Endothelial cell of umbilical vein (primary cell): Measurements from ENCODE around the gene JAZF1. TPM values are rescaled to one million over a fixed set of nuclear protein-coding genes. Genes with fewer than 3 reads are reported as not detected.

Source experiments
- BruUV-seq: library from RNA; stranded (reverse); fragments of 400-500 nt; replicated peaks from 2 replicates; lab custom pipeline; 2021; lab: Mats Ljungman, UMichigan
- CTCF ChIA-PET: fragments of 300-600, 350-600 bp; sonication (Branson Sonifier 250); formaldehyde crosslinking; loops from one replicate; lab custom pipeline; 2021; ENCODE audit warnings: antibody characterized with exemption, inconsistent platforms; lab: Charles Lee
- POLR2A ChIA-PET: fragments of 300-600, 350-600 bp; sonication (Branson Sonifier 250); formaldehyde crosslinking; loops from one replicate; lab custom pipeline; 2021; ENCODE audit warnings: antibody characterized with exemption, inconsistent platforms; lab: Charles Lee
- DNase-seq: peaks from one replicate; pipeline ENCODE4 v3.0.0-alpha.2; 2011; ENCODE audit warnings: low read depth, low spot score
- FAIRE-seq: peaks from 2 replicates; lab custom pipeline; 2011; peaks lifted over from hg19 to GRCh38; lab: Jason Lieb, UNC
- H2AFZ ChIP-seq: 2 replicates; pipeline ENCODE4 v1.6.0; 2012; ENCODE audit warnings: low read depth, low read length, control low read depth, inconsistent platforms
- H3K27ac ChIP-seq: 2 replicates; pipeline ENCODE4 v1.5.1; 2011; ENCODE audit warnings: low read depth, mild to moderate bottlenecking, control low read depth, low read length, moderate library complexity; ENCODE audit not compliant: insufficient read depth
- H3K27me3 ChIP-seq, 2 experiments: 2 replicates each; pipeline versions ENCODE4 v1.6.0 to v1.6.1; 2011; ENCODE audit warnings: low read length in 2 of 2, mixed read lengths in 1 of 2; ENCODE audit not compliant: control insufficient read depth in 2 of 2, insufficient read depth in 2 of 2
- H3K36me3 ChIP-seq, 2 experiments: 2 replicates in 1 of 2; 3 replicates in 1 of 2; pipeline ENCODE4 v1.5.1; 2011; ENCODE audit warnings: low read length in 2 of 2, mild to moderate bottlenecking in 1 of 2, moderate library complexity in 1 of 2; ENCODE audit not compliant: control insufficient read depth in 2 of 2, insufficient read depth in 2 of 2; ENCODE audit errors: extremely low read depth in 1 of 2
- H3K4me1 ChIP-seq: 3 replicates; pipeline ENCODE4 v1.5.1; 2011; ENCODE audit warnings: mild to moderate bottlenecking, low read length; ENCODE audit not compliant: control insufficient read depth, insufficient read depth; ENCODE audit errors: extremely low read depth
- H3K4me2 ChIP-seq: 2 replicates; pipeline ENCODE4 v1.6.1; 2011; ENCODE audit warnings: low read length, control low read depth, mixed read lengths; ENCODE audit not compliant: insufficient read depth
- H3K4me3 ChIP-seq, 3 experiments: fragments of 200-600 bp in 1 of 3; sonication (generic), shearing (Covaris generic) in 1 of 3; replicated peaks in 1 of 3; 2 replicates each; pipeline ENCODE4 v1.5.1; 2011 to 2016; ENCODE audit warnings: control low read depth in 3 of 3, low read length in 3 of 3, mild to moderate bottlenecking in 2 of 3, inconsistent platforms in 1 of 3, low read depth in 1 of 3, moderate library complexity in 1 of 3; ENCODE audit not compliant: insufficient read depth in 1 of 3
- H3K79me2 ChIP-seq: 2 replicates; pipeline ENCODE4 v1.6.0; 2012; ENCODE audit warnings: low read length, inconsistent platforms; ENCODE audit not compliant: control insufficient read depth, insufficient read depth
- H3K9ac ChIP-seq: replicated peaks from 2 replicates; pipeline ENCODE3; 2011; ENCODE audit warnings: low read length, control low read depth; ENCODE audit not compliant: insufficient read depth; ENCODE audit errors: extremely low read depth
- H3K9me1 ChIP-seq: replicated peaks from 3 replicates; pipeline ENCODE4 v1.6.0; 2011; ENCODE audit warnings: mild to moderate bottlenecking, low read length; ENCODE audit not compliant: control insufficient read depth, insufficient read depth; ENCODE audit errors: extremely low read depth
- H3K9me3 ChIP-seq: replicated peaks from 2 replicates; pipeline ENCODE4 v1.5.1; 2012; ENCODE audit warnings: low read length, inconsistent platforms; ENCODE audit not compliant: control insufficient read depth, insufficient read depth
- H4K20me1 ChIP-seq: replicated peaks from 2 replicates; pipeline ENCODE3; 2011; ENCODE audit warnings: mild to moderate bottlenecking, low read length; ENCODE audit not compliant: control insufficient read depth, insufficient read depth; ENCODE audit errors: extremely low read depth
- CTCF ChIP-seq, 2 donors: IDR thresholded peaks; 1 replicate in 1 of 2; 2 replicates in 1 of 2; pipeline ENCODE4 v1.5.1; 2011; ENCODE audit warnings: low read length in 2 of 2, mild to moderate bottlenecking in 2 of 2, moderate library complexity in 2 of 2, control low read depth in 1 of 2, inconsistent platforms in 1 of 2, low read depth in 1 of 2; ENCODE audit not compliant: insufficient read depth in 1 of 2; ENCODE audit errors: extremely low read depth in 1 of 2
- EZH2 ChIP-seq: IDR thresholded peaks from 2 replicates; pipeline ENCODE4 v1.6.1; 2012; ENCODE audit warnings: borderline replicate concordance, low read depth, mild to moderate bottlenecking, moderate library complexity, low read length, inconsistent platforms; ENCODE audit not compliant: severe bottlenecking
- FOS ChIP-seq: IDR thresholded peaks from 2 replicates; pipeline ENCODE4 v1.6.1; 2011; ENCODE audit warnings: mild to moderate bottlenecking, low read length, moderate library complexity, borderline replicate concordance; ENCODE audit not compliant: insufficient read depth
- GATA2 ChIP-seq: IDR thresholded peaks from 2 replicates; pipeline ENCODE4 v1.7.0; 2011; ENCODE audit warnings: low read depth, mild to moderate bottlenecking, moderate library complexity, mixed read lengths, low read length; ENCODE audit not compliant: insufficient read length, insufficient read depth
- JUN ChIP-seq: IDR thresholded peaks from 2 replicates; pipeline ENCODE4 v1.6.1; 2011; ENCODE audit warnings: borderline replicate concordance, low read depth; ENCODE audit not compliant: insufficient read length, insufficient read depth
- MAX ChIP-seq: IDR thresholded peaks from 2 replicates; pipeline ENCODE4 v1.6.1; 2011; ENCODE audit not compliant: insufficient read depth, insufficient read length
- MYC ChIP-seq: IDR thresholded peaks from one replicate; pipeline ENCODE4 v1.6.1; 2011; ENCODE audit warnings: mild to moderate bottlenecking, low read depth, low read length
- POLR2A ChIP-seq: IDR thresholded peaks from 2 replicates; pipeline ENCODE4 v1.6.1; 2012; ENCODE audit warnings: low read depth, mild to moderate bottlenecking, control low read depth, low read length
- POLR2AphosphoS5 ChIP-seq: IDR thresholded peaks from 2 replicates; pipeline ENCODE4 v1.6.1; 2012; ENCODE audit warnings: low read depth, mild to moderate bottlenecking, control low read depth, low read length, moderate library complexity; ENCODE audit not compliant: insufficient read depth
- dilution Hi-C: fragments of 300-500 bp; cut with MboI; formaldehyde crosslinking; loops from one replicate; pipeline ENCODE4 v1.15.0; 2019; ENCODE audit warnings: low sequenced_read_pairs; ENCODE audit not compliant: extremely low pct_ligation_motif_present
- intact Hi-C: fragments of 100-400 bp; cut with micrococcal nuclease; formaldehyde crosslinking; loops from one replicate; pipeline ENCODE4 v1.10.0; 2022
- polyA plus RNA-seq, 4 experiments: library from polyadenylated mRNA; depleted of rRNA in 3 of 4; stranded (reverse) in 3 of 4; unstranded in 1 of 4; fragments of >200 nt; gene quantifications; 2 replicates each; pipeline versions ENCODE4 v1.2.1 to v1.2.3, GENCODE V29; 2011 to 2012; ENCODE audit warnings: missing spikeins in 1 of 4
- total RNA-seq: library from RNA; stranded (reverse); gene quantifications from 2 replicates; pipeline ENCODE4 v1.2.3, GENCODE V29; 2021

The JAZF1 gene
- total and polyA plus RNA-seq, 2 donors (not counting 3 experiments of a cell fraction or from before 2014, with no cell fraction given), result 2.5 to 16.9 TPM

- no peak for TF ChIP-seq POLR2A
- no peak for TF ChIP-seq CTCF (IDR thresholded peaks at IDR 0.05; ENCODE audit: extremely low read depth in 1 of 2, insufficient read depth in 1 of 2, low read depth in 1 of 2, low read length in 2 of 2)
- TF ChIP-seq JUN, result no peak
- TF ChIP-seq MYC, result no peak
- TF ChIP-seq GATA2, result no peak
Measured at GRCh38 chr7:27863880-27864279, 316.7 kb downstream of the JAZF1 start.

GRCh38 chr7:27861747-27862146 lies 318.8 kb downstream of the JAZF1 start:
- Histone ChIP-seq H2AFZ (no peak overlapping the region), H3K9ac (no peak overlapping the region), H4K20me1 (no peaks in the 10 kb centered on the region), H3K27me3 (no peaks in the 10 kb centered on the region), H3K9me3 (no peaks in the 10 kb centered on the region), H3K4me2 (no peak overlapping the region), H3K27ac (no peak overlapping the region), H3K79me2 (no peaks in the 10 kb centered on the region), H3K9me1 (no peaks in the 10 kb centered on the region), H3K4me1 (no peaks in the 10 kb centered on the region), H3K36me3 (no peaks in the 10 kb centered on the region), H3K4me3 (no peak overlapping the region)
- intact Hi-C loops, result no loop called here
- CTCF ChIA-PET, result interaction anchor here (0.7 to 1.5 kb wide), 5 partner anchors 12 to 59 kb away, joined by 3 to 4 read pairs (median 3); no protein-coding TSS in a partner anchor
- dilution Hi-C loops, result no loop called here
- FAIRE-seq (no peak), DNase-seq (no peak)
- BruUV-seq, result no TSS peak
- POLR2A ChIA-PET, result no interaction called here
- TF ChIP-seq GATA2 (no peak), POLR2AphosphoS5 (no peak), EZH2 (no peak), MYC (no peak), FOS (no peak), JUN (no peak), CTCF (IDR thresholded peaks at IDR 0.05; ENCODE audit: extremely low read depth in 1 of 2, insufficient read depth in 1 of 2, low read depth in 1 of 2, low read length in 2 of 2) (no peak), MAX (no peak), POLR2A (no peak)

More at GRCh38 chr7:27863880-27864279, 316.7 kb downstream of the JAZF1 start:
- Histone ChIP-seq H3K9me1 (no peaks in the 10 kb centered on the region), H3K4me3 (no peak overlapping the region), H3K4me2 (no peak overlapping the region), H2AFZ (no peak overlapping the region), H3K27ac (no peak overlapping the region), H3K9me3 (no peaks in the 10 kb centered on the region), H3K36me3 (no peaks in the 10 kb centered on the region), H3K79me2 (no peaks in the 10 kb centered on the region), H3K4me1 (no peaks in the 10 kb centered on the region), H3K27me3 (no peaks in the 10 kb centered on the region), H3K9ac (no peak overlapping the region), H4K20me1 (no peaks in the 10 kb centered on the region)
- ChIA-PET CTCF (interaction anchor here (1.1 to 1.6 kb wide), 2 partner anchors 33 to 55 kb away, joined by 3 read pairs; no protein-coding TSS in a partner anchor), POLR2A (no interaction called here)
- FAIRE-seq, result no peak
- DNase-seq, result no peak
- intact Hi-C loops (no loop called here), dilution Hi-C loops (no loop called here)
- no TSS peak for BruUV-seq
